DLD1 (cell line): ENCODE data around the gene TICRR.

Source experiments
- in situ Hi-C: cut with HindIII; loops from 2 replicates; pipeline ENCODE4 v1.10.0; 2017; ENCODE audit warnings: low sequenced_read_pairs

The TICRR gene

DNA sequence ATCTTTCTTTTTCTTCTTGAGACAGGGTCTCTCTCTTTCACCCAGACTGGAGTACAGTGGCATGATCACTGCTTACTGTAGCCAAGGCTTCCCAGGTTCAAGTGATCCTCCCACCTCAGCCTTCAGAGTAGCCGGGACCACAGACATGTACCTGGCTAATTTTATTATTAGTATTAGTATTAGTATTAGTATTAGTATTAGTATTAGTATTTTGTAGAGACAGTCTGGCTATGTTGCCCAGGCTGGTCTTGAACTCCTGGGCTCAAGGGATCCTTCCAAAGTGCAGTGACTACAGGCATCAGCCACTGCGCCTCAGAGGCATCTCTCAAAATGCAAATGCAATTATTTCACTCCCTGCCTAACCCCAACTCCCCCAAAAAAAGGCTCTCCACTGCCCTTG is 78.3 kb downstream of the TICRR start:
- in situ Hi-C loops = no loop called here

DNA sequence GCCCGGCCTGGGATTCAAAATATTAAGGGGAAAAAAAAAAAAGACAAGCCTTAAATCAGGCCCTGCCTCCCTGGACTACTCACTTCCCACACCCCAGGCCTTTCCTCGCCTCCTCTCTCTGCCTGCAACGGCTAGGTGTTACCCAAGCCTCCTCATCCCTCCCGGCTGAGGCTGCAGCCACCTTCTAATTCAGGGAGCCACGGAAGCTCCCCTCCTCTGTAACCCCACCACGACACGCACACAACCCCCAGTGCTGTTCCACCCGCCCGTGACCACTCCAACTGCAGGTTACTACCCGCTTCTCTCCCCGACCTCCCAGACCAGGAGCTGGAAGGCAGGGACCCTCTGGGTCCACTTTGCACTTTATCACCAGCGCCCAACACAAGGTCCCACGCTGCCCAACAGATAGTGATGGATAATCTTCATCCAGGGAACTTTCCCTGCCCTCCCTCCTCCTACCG is 79.1 kb downstream of the TICRR start:
- in situ Hi-C loops = no loop called here

DNA sequence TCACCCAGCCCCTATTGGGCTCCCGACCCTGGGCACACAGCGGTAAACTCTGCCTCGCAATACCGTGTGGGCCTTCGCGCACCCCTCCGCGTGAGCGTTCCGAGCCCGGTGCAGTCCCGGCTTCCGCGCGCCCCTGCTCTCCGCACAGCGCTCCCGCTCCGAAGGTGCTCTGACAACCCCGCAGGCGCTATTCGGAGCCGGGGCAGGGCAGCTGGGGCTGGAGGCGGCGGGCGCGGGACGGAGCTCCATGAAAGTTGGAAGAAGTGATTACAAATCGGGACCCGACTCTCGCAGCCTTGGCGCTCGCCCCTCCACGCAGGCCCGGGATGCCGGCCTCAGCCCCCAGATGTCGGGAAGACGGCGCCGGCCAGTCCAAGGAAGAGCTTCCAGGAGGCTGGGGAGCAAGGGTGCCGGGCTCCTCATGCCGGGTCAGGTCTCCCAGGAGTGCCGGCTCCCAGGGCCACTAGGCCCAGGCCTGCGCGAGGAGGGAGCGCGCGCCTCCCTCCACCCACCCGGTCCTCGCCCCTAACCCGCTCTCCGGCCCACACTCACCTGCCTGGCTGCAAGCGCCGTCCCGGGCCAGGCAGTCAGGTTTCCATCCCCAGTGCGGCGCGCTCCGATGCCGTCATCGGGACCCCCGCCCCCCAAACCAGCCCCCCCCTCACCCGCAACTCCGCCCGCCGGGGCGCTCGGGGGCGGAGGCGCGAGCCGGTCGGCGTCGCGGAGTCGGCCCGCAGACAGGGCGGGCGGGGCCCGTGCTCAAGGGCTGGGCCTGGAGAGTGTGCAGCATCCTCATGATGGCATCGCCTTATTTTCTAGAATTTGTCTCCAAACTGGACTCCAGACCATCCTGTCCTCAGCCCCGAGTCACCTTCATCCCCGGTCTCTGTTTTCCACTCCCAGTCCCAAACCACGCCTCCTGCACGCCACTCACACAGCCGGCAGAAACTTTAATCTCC is 79.9 kb downstream of the TICRR start, which contains the start of gene KIF7:
Gene KIF7 (minus strand): TSS at position 621 of the 959 bp plus-strand sequence. CDS start 2,537 bp downstream, outside the sequence.
- in situ Hi-C loops = no loop called here

DNA sequence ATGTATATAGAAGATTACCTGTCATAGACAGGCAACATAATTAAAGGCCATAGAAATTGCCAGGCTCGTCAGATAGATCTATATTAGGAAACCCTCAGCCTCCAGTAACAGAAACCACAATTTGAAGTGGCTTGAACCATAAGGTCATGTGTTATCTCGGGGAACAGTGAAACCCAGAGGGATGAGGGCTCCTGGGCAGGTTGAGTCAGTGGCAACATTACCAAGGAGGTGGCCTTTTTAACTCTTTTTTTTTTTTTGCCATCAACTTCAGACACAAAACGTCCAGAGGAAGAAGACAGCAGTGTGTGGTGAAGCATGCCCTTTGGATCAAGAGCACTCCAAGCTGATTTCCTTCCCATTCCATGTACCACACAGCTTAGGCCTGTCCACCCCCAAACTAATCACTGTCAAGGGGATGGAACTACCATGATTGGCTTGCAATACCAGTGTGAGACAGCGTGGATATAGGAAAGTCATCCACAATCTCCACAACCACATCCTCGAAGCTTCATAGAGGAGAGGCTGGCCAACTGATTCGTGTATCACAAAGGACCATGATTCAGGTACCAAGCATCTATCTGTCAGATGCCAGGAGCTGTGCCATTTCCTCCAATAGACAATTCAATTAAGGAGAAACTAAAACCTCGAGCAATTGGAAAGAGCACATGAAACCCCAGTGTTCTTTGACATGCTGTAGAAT is 81.0 kb downstream of the TICRR start:
- in situ Hi-C loops = no loop called here

DNA sequence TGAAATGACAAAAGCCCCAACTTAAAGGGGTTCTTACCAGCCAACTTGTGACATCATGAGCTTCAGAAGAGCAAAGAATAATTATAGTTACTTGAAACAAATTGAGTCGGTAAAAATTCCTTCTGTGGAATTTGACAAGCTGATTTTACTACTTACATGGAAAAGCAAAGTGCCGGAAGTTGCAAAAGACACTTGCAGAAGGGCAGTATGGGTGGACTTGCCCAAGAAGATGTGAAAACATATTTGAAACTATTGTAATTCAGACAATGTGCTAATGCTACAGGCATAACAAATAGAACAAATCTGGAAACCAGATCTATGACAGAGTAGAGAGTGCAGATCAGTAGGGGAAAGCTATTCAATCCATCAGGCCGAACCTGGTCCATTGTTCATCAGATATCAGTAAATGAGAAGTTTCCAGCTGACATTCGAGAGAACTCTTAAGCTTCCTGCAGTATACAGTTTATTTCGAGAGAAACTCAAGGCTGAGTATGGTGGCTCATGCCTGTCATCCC is 82.5 kb downstream of the TICRR start:
- in situ Hi-C loops = no loop called here

DNA sequence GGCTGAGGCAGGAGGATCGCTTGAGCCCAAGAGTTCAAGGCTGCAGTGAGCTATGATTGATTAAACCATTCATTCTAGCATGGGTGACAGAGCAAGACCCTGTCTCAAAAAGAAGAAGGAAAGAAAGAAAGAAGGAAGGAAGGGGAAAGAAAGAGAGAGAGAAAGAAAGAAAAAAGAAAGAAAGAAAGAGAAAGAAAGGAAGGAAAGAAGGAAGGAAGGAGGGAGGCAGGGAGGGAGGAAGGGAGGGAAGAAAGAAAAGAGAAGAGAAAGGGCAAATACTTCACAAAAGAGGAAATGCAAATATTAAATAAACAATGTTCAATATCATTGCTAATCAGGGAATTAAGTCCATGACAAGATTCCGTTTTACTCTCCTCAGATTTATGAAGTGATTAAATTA is 84.0 kb downstream of the TICRR start:
- in situ Hi-C loops = no loop called here

DNA sequence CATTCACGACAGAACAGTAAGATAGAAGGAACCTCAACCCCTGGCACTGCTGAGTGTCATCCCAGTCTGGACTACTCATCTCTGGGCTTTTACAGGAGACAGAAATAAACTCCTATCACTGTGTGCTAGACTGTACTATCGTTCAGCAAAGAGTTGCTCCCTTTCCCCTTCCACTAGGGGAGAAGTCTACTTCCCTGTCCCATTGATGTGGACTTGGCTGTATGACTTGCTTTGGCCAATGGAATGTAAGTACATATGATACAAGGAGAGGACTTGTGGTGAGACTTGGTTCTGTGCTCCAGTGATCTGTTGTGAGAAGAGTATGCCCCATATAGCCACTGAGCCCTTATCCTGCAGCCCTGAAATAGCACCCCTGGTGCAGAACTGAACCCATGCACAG is 85.3 kb downstream of the TICRR start:
- in situ Hi-C loops = no loop called here

DNA sequence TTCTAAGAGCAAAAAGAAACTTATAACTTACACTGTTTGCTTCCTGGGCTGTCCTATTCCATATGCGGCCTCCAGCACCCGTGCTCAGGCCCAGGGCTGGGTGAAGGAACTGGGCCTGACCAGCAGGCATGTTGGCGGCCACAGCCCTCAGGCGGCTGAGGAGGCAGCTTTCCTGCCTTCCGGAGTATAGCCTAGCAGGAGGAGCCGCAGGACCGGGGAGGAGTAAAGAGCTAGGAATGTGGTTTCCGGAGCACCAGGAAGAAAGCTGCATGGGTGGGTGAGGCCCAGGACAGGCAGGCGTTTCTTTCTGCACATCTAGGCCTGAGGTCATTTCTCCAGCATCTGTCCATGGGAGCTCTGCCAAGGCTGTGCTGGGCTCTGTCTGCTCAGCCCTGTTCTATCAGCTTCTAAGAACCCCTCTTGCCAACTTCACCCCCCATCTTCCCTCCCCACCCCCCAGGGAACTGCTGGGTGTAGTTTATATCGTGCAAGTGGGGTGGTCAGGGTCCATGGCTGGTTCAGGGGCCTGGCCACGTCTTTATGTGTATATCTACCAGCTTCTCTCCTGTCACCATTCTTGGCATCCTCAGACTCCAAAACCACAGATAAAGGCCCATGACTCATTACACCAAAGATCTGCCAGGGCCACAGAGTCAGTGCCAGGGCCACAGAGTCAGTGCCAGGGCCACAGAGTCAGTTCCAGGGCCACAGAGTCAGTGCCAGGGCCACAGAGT is 87.8 kb downstream of the TICRR start:
- in situ Hi-C loops = no loop called here

DNA sequence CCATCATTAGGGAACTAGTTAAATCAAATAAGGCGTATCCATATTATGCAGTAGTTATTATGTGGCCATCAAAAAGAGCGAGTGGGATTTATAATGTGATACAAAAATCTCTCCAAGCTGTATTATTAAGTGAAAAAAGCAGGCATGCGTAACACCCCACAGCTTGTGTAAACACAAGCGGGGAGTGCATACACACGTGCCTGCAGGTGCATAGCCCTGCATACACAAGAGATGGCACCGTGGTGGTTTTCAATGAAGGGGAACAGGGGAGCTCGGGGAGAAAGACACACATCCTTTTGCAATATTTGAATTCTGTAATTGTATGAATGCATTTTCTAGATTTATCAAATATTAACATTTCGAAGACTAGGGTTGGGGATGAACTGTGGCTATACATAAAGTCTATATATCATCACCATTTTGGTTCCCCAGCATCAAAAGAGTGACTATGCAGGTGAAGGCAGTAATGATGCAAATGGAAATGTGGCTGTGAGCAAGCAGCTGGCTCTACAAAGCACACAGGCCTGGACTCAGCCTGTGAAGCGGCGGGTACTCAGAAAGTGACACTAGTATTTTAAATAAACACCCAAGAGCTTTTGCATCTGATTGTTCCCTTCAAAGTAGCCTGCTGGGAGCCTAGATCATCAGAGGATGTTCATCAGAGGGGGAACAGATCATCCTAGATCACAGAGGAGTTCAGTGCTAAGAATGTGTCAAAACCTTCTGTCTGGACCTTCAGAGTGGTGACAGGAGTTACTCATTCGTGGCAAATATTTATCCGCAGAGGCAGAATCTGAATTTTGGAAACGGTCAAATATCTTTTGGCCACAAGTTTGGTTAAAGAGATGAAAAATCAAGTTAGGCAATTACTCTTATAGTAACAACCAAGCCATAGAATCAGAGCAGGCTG is 89.4 kb downstream of the TICRR start:
- in situ Hi-C loops = no loop called here

DNA sequence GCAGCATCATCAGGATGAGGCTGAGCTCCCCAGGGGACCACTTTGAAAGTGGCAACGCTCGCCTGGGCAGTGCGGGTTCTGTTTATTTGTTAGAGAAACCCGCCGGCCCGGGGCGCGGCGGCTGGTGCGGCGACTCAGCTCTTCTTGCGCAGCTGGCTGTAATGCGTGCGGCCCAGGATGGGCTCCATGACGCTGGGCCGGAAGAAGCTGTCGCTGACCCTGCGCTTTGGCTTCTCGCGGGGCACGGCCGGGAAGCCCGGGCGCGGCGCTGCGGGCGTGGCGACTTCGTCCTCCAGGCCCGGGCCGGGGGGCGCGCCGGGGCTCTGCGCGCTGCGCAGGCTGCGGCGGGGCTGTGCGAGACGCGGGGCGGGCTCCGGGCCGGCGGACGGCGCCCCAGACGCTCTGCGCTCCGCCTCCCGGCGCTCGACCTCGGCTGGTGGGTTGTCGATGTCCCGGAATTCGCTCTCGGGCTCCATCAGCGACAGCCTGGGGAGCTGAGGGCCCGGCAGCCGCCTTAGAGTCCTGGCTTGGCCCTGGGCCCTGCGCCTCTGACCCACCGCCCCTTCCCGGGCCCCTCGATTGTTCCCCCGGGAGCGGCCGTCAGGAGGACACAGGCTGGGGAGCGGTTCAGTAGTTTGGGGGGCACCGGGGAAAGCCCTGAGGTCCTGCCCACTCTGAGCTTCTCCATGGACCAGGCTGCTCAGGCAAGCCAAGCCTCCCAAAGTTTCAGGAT is 90.3 kb downstream of the TICRR start:
- in situ Hi-C loops = no loop called here

DNA sequence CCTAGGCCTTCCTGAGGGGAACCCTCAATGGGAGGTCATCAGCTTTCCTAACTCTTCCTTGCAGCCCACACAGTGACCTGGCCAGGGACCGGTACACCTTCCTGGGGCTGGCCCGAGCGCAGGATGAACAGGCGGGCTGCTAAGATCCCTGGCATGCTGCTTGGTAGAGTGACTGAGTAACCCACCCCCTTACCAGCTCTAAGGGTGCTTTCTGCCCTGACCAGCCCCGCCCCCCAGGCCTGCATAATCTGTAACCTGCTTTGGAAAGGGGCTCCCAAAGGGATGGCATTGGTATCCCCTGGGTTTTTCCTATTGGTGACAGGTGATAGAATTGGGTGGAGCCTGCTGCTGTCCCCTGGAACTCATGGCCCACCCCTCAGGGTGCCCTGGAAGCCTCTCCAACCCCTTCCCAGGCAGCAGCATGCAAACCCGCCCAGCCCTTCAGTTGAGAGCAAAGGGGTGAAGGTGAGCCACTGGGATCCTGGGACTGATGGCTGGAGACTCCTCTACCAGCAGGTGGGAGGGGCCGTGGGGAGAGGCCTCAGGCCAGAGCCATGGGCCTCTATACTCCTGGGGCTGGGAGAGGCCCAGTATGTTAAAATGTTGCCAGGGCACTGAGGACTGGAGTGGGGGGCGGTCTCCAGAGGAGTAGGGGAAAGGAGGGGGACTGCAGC is 91.1 kb downstream of the TICRR start:
- in situ Hi-C loops = no loop called here

DNA sequence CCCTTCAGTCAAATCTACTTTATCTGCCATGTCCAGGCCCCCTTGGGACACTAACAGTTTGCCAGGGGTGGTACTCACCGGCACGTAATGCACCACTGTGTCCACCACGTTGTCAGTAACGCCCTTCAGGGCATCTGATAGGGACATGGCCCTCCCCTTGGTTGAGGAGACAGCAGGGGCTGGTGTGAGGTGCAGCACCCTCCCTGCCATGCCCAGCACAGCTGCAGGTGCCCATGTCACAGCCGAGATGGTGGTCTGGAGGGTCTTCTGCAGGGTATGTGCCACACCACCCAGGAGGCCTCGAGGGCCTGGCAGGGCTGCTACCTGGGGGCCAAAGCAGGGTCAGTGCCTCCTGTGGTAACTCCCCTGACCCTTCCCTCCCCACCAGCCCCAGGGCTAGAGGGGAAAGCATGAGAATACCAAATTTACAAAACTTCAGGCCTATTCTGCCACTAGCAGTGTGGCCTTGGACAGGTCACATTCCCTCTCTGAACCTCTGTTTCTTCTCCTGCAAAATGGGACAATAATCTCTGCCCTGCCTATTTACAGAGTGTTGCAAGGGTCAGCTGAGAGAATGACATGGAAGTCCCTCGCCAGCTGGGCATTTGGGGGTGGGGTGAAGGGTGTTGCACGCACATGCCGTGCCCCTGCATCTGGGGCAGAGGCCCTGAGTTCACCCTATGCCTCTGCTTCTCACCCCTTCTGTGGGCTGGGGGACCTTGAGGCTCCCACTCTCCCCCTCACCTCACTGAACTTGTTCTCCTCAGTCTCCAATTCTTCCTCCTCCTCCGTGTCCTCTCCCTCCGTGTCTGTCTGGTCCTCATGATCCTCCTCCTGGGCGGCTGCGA is 91.8 kb downstream of the TICRR start:
- in situ Hi-C loops = no loop called here

DNA sequence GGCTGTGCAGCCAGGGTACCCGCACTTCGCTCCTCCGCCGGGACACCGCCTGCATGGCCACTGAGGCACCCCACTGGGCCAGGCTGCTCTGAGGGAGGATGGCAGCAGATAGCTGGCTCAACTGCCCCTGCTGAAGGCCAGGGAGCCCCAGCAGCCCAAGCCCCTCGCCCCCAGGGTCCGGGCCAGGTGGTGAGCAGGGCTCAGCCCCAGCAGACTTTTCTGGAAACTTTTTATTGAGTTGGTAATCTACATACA is 92.4 kb downstream of the TICRR start:
- in situ Hi-C loops = no loop called here

DNA sequence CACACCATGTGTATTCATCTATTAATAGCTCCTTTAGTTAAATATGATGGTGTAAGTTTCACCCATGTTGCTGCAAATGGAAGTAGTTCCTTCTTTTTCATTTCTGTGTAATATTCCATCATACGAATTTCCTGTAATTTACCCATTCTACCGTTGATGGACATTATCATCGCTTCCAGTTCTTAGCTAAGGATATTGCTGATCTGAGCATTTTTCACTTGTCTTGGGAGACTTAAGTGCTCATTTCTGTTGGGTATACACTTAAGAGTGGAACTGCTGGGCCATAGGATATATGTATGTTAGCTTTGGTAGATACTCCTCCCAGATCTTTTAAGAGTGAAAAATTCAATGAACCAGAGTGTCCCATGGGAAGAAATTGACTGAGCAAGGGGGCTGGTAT is 92.9 kb downstream of the TICRR start:
- in situ Hi-C loops = no loop called here

DNA sequence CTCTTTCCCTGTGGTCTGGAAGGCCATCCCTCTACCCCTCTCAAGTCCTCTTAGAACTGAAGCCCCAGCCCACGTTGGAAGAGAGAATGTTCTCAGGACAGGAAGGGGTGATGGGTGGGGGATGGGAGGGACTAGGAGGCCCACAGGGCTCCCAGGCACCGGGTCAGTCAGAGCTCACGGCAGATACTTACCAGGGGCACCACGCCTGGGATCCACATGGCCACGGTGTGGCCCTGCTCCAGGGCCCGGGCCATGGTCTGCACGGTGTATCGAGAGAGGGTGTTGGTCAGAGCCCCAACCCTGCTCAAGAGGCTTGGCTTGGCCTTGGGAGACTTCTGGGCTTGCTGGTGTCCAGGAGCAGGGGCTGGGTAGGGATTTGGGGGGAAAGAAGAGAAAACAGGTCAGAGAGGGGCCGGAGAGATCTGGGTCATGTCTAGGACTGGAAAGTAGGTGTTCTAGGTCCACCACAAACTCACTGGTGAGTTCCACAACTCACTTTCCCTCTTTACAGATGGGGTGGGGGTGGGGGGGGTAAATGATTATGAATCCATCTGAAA is 94.1 kb downstream of the TICRR start:
- in situ Hi-C loops = no loop called here

DNA sequence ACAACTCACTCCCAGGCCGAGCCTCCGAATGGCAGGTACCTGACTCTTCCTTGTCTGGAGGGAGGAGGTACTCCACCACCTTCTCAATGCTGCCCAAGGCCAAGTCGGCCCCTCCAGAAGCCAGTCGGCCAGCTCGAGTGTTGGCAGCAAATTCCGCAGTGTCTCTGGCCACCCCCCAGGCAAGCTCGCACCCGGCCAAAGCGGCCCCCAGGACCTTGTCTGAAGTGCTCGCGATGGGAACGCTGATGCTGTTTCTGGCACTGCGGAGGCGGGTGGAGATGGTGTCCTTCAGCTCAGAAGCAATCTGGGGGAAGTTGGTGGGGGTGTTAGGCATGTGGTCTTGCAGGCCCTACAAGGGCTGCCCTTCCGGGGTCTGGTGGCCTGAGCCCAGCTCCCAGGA is 94.7 kb downstream of the TICRR start:
- in situ Hi-C loops = no loop called here

DNA sequence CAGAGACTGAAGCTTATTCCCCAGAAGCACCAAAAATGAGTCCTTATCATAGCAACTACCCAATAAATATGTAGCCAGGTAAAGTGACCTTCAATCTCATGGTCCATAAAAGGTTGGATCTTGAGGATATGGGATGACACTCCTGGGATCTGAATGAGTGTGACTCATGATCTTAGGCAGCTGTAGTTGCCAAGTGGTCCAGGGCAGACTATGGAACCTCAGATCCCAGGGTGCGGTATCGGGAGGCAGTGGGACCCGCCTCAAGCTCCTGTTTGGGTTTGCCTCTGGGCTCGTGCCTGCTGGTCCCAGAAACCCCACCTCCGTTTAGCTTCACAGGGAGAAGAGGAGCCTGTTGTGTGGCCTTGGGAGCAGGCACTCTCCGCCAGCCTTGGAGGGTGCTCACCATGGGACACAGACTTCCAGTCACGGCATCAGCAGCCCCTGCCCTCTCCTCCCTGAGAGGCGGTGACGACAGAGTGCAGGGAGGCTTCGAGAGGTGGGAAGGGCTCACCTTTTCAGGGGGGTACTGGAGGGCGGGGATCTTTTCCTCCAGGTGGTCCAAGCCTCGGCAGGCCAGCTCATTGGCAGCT is 95.8 kb downstream of the TICRR start:
- in situ Hi-C loops = no loop called here

DNA sequence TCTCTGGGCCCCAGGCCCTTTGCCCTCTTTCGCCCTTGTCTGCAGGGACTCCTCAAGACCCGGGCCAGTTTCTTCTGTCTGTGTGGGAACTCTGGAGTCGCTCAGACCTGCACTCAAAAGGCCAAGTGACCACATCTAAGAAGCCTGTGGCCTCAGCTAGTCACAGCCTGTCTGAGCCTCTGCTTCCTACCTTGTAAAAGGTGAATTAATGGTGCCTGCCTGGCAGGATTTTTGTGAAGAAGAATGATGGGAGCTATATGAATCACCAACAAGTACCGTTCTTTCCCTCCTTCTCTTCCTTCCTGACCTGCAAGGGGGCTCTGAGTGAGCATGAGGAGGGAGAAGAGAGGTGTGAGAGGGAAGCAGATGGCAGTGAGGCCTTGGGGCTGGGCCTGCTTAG is 96.4 kb downstream of the TICRR start:
- in situ Hi-C loops = no loop called here
